WTC11 (cell line): ENCODE measurements around the gene MTHFD1L. TPM values are rescaled to one million over a fixed set of nuclear protein-coding genes. Genes with fewer than 3 reads are reported as not detected.

Source experiments
- ATAC-seq: fragments of 200-7000 bp; cut with Tn5 transposase; 2 replicates; pipeline ENCODE4 v1.10.0; 2021; ENCODE audit warnings: mild to moderate bottlenecking, moderate library complexity
- CTCF ChIA-PET: fragments of 300-600 bp; sonication (Branson Sonifier 250); formaldehyde crosslinking; loops from one replicate; lab custom pipeline; 2021; ENCODE audit warnings: antibody characterized with exemption; lab: Charles Lee
- POLR2A ChIA-PET: fragments of 350-600 bp; sonication (Branson Sonifier 250); formaldehyde crosslinking; loops from one replicate; lab custom pipeline; 2021; ENCODE audit warnings: antibody characterized with exemption; lab: Charles Lee
- DNase-seq: peaks from one replicate; pipeline ENCODE4 v3.0.0; 2021; ENCODE audit warnings: low spot score
- H3K27ac Mint-ChIP-seq: 2 replicates; pipeline ENCODE4 v1.8.0; 2021; ENCODE audit warnings: mixed read lengths
- H3K27me3 Mint-ChIP-seq: 2 replicates; pipeline ENCODE4 v1.8.0; 2021; ENCODE audit warnings: low read depth, mild to moderate bottlenecking, moderate library complexity, mixed read lengths
- H3K36me3 Mint-ChIP-seq: 2 replicates; pipeline ENCODE4 v1.8.0; 2021; ENCODE audit warnings: mixed read lengths
- H3K4me1 Mint-ChIP-seq: 2 replicates; pipeline ENCODE4 v1.8.0; 2022; ENCODE audit warnings: mixed read lengths
- H3K4me3 Mint-ChIP-seq: 2 replicates; pipeline ENCODE4 v1.8.0; 2021; ENCODE audit warnings: mild to moderate bottlenecking, moderate library complexity, mixed read lengths
- H3K9me3 Mint-ChIP-seq: 2 replicates; pipeline ENCODE4 v1.8.0; 2021; ENCODE audit warnings: mixed read lengths
- CREB1 ChIP-seq: sonication (generic); formaldehyde crosslinking; IDR thresholded peaks from 2 replicates; pipeline ENCODE4 v1.8.0; 2023; ENCODE audit warnings: mild to moderate bottlenecking, missing genetic modification reagents
- CTCF ChIP-seq: fragments of 200-600 bp; IDR thresholded peaks from 2 replicates; pipeline ENCODE4 v1.8.0; 2022; ENCODE audit warnings: antibody characterized with exemption
- E2F4 ChIP-seq: sonication (generic); formaldehyde crosslinking; IDR thresholded peaks from 2 replicates; pipeline ENCODE4 v1.8.1; 2022; ENCODE audit warnings: low read depth, mild to moderate bottlenecking, moderate library complexity, missing genetic modification reagents, borderline replicate concordance
- GTF2I ChIP-seq: fragments of 250-450 bp; sonication (Bioruptor Pico); conservative IDR thresholded peaks from 2 replicates; pipeline ENCODE4 v1.4.0; 2021; ENCODE audit warnings: mild to moderate bottlenecking
- MLX ChIP-seq: sonication (generic); formaldehyde crosslinking; IDR thresholded peaks from 2 replicates; pipeline ENCODE4 v1.8.1; 2023; ENCODE audit warnings: mild to moderate bottlenecking, missing genetic modification reagents, moderate library complexity
- MYBL2 ChIP-seq: sonication (generic); formaldehyde crosslinking; IDR thresholded peaks from 2 replicates; pipeline ENCODE4 v1.8.1; 2023; ENCODE audit warnings: mild to moderate bottlenecking, moderate library complexity, missing genetic modification reagents
- PRRX2 ChIP-seq: fragments of 250-450 bp; sonication (Bioruptor Pico); IDR thresholded peaks from 2 replicates; pipeline ENCODE4 v1.8.0; 2021; ENCODE audit warnings: mild to moderate bottlenecking
- RELA ChIP-seq: sonication (generic); formaldehyde crosslinking; IDR thresholded peaks from 2 replicates; pipeline ENCODE4 v1.8.1; 2022; ENCODE audit warnings: missing genetic modification reagents, mild to moderate bottlenecking, borderline replicate concordance
- RORB ChIP-seq: fragments of 250-450 bp; sonication (Bioruptor Pico); IDR thresholded peaks from 2 replicates; pipeline ENCODE4 v1.9.0; 2021; ENCODE audit warnings: mild to moderate bottlenecking
- SMAD4 ChIP-seq: sonication (generic); formaldehyde crosslinking; IDR thresholded peaks from 2 replicates; pipeline ENCODE4 v1.8.0; 2022; ENCODE audit warnings: mild to moderate bottlenecking, missing genetic modification reagents
- TCF7 ChIP-seq: sonication (generic); formaldehyde crosslinking; IDR thresholded peaks from 2 replicates; pipeline ENCODE4 v1.8.0; 2022; ENCODE audit warnings: mild to moderate bottlenecking, low read depth, missing genetic modification reagents, moderate library complexity
- ZNF121 ChIP-seq: sonication (generic); formaldehyde crosslinking; IDR thresholded peaks from 2 replicates; pipeline ENCODE4 v1.8.0; 2023; ENCODE audit warnings: missing genetic modification reagents
- ZNF281 ChIP-seq: sonication (generic); formaldehyde crosslinking; IDR thresholded peaks from 2 replicates; pipeline ENCODE4 v1.8.0; 2023; ENCODE audit warnings: mild to moderate bottlenecking, missing genetic modification reagents
- ZNF317 ChIP-seq: sonication (generic); formaldehyde crosslinking; IDR thresholded peaks from 2 replicates; pipeline ENCODE4 v1.8.1; 2023; ENCODE audit warnings: low read depth, mild to moderate bottlenecking, moderate library complexity, missing genetic modification reagents, borderline replicate concordance
- ZNF671 ChIP-seq: fragments of 250-450 bp; sonication (Bioruptor Pico); IDR thresholded peaks from 2 replicates; pipeline ENCODE4 v1.8.0; 2021; ENCODE audit warnings: mild to moderate bottlenecking
- total RNA-seq: library from RNA; stranded (reverse); gene quantifications from 3 replicates; pipeline ENCODE4 v1.2.3, GENCODE V29; 2021
- TF ChIP-seq, protein P1 (sequence below): sonication (generic); formaldehyde crosslinking; IDR thresholded peaks from 2 replicates; pipeline ENCODE4 v1.8.0; 2022; ENCODE audit warnings: mild to moderate bottlenecking, missing genetic modification reagents
- TF ChIP-seq, protein P2 (sequence below): sonication (generic); formaldehyde crosslinking; IDR thresholded peaks from 2 replicates; pipeline ENCODE4 v1.8.1; 2022; ENCODE audit warnings: low read depth, missing genetic modification reagents, borderline replicate concordance
- TF ChIP-seq, protein P3 (sequence below): sonication (generic); formaldehyde crosslinking; IDR thresholded peaks from 2 replicates; pipeline ENCODE4 v1.8.1; 2023; ENCODE audit warnings: mild to moderate bottlenecking, moderate library complexity, missing genetic modification reagents
- TF ChIP-seq, protein P4 (sequence below): fragments of 250-450 bp; sonication (Bioruptor Pico); IDR thresholded peaks from 2 replicates; pipeline ENCODE4 v1.9.0; 2021; ENCODE audit warnings: mild to moderate bottlenecking

Gene MTHFD1L
- total RNA-seq, 1 experiment from 2014 or later, result 104 TPM

GRCh38 chr6:150830439-150831165, 34.9 kb upstream of the MTHFD1L start:
- CTCF ChIA-PET, result interaction anchor here (1.4 kb wide), 1 partner anchor 13 kb away, joined by 8 read pairs; no protein-coding TSS in a partner anchor
- Mint-ChIP-seq H3K27ac (no peak overlapping the region), H3K27me3 (no peaks in the 10 kb centered on the region), H3K36me3 (no peaks in the 10 kb centered on the region), H3K4me3 (no peak overlapping the region), H3K9me3 (no peaks in the 10 kb centered on the region)
- DNase-seq, result no peak
- TF ChIP-seq CTCF (no peak), ZNF121 (CRISPR knock-in tag) (no peak), RELA (CRISPR knock-in tag) (no peak), MLX (CRISPR knock-in tag) (no peak), GTF2I (CRISPR knock-in tag) (no peak), ZNF671 (CRISPR knock-in tag) (no peak), RORB (CRISPR knock-in tag) (no peak)
- TF ChIP-seq, protein P1, sequence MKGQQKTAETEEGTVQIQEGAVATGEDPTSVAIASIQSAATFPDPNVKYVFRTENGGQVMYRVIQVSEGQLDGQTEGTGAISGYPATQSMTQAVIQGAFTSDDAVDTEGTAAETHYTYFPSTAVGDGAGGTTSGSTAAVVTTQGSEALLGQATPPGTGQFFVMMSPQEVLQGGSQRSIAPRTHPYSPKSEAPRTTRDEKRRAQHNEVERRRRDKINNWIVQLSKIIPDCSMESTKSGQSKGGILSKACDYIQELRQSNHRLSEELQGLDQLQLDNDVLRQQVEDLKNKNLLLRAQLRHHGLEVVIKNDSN (CRISPR knock-in tag), result no peak
- TF ChIP-seq, protein P2, sequence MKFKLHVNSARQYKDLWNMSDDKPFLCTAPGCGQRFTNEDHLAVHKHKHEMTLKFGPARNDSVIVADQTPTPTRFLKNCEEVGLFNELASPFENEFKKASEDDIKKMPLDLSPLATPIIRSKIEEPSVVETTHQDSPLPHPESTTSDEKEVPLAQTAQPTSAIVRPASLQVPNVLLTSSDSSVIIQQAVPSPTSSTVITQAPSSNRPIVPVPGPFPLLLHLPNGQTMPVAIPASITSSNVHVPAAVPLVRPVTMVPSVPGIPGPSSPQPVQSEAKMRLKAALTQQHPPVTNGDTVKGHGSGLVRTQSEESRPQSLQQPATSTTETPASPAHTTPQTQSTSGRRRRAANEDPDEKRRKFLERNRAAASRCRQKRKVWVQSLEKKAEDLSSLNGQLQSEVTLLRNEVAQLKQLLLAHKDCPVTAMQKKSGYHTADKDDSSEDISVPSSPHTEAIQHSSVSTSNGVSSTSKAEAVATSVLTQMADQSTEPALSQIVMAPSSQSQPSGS (CRISPR knock-in tag), result no peak
- TF ChIP-seq, all 79 proteins: peak for 0
- POLR2A ChIA-PET, result interaction anchor here (0.6 kb wide), 1 partner anchor 269 kb away, joined by 5 read pairs; no protein-coding TSS in a partner anchor
- ATAC-seq, result no peak; the same call in 1 of the 2 replicates
- no peaks in the 10 kb centered on the region for H3K4me1 Mint-ChIP-seq

DNA sequence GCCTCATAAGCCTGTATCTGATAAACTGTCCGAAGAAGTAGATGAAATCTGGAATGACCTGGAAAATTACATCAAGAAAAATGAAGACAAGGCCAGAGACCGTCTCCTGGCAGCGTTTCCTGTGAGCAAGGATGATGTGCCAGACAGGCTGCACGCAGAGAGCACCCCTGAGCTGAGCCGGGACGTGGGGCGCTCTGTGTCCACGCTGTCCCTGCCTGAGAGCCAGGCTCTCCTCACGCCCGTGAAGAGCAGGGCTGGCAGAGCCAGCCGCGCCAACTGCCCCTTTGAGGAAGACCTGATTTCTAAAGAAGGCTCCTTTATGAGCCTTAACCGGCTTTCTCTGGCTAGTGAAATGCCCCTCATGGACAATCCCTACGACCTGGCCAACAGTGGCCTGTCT, 33.9 kb upstream of the MTHFD1L start:
- CTCF ChIA-PET, result no interaction called here
- POLR2A ChIA-PET, result no interaction called here
- TF ChIP-seq, protein P3, sequence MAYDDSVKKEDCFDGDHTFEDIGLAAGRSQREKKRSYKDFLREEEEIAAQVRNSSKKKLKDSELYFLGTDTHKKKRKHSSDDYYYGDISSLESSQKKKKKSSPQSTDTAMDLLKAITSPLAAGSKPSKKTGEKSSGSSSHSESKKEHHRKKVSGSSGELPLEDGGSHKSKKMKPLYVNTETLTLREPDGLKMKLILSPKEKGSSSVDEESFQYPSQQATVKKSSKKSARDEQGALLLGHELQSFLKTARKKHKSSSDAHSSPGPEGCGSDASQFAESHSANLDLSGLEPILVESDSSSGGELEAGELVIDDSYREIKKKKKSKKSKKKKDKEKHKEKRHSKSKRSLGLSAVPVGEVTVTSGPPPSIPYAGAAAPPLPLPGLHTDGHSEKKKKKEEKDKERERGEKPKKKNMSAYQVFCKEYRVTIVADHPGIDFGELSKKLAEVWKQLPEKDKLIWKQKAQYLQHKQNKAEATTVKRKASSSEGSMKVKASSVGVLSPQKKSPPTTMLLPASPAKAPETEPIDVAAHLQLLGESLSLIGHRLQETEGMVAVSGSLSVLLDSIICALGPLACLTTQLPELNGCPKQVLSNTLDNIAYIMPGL (CRISPR knock-in tag), result no peak
- no peak for TF ChIP-seq RELA (CRISPR knock-in tag)
- no peak for TF ChIP-seq CREB1 (CRISPR knock-in tag)
- no peak for TF ChIP-seq ZNF317 (CRISPR knock-in tag)
- TF ChIP-seq TCF7 (CRISPR knock-in tag), result no peak
- no peak for TF ChIP-seq MYBL2
- TF ChIP-seq RORB (CRISPR knock-in tag), result no peak
- TF ChIP-seq MLX (CRISPR knock-in tag), result no peak
- TF ChIP-seq, protein P4, sequence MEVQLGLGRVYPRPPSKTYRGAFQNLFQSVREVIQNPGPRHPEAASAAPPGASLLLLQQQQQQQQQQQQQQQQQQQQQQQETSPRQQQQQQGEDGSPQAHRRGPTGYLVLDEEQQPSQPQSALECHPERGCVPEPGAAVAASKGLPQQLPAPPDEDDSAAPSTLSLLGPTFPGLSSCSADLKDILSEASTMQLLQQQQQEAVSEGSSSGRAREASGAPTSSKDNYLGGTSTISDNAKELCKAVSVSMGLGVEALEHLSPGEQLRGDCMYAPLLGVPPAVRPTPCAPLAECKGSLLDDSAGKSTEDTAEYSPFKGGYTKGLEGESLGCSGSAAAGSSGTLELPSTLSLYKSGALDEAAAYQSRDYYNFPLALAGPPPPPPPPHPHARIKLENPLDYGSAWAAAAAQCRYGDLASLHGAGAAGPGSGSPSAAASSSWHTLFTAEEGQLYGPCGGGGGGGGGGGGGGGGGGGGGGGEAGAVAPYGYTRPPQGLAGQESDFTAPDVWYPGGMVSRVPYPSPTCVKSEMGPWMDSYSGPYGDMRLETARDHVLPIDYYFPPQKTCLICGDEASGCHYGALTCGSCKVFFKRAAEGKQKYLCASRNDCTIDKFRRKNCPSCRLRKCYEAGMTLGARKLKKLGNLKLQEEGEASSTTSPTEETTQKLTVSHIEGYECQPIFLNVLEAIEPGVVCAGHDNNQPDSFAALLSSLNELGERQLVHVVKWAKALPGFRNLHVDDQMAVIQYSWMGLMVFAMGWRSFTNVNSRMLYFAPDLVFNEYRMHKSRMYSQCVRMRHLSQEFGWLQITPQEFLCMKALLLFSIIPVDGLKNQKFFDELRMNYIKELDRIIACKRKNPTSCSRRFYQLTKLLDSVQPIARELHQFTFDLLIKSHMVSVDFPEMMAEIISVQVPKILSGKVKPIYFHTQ, result no peak
- TF ChIP-seq PRRX2 (CRISPR knock-in tag), result no peak
- no peak for TF ChIP-seq SMAD4 (CRISPR knock-in tag)
- no peak for TF ChIP-seq ZNF281
- TF ChIP-seq E2F4 (CRISPR knock-in tag), result no peak

More for the DNA sequence above, 33.9 kb upstream of the MTHFD1L start:
- no peak for ATAC-seq
- Mint-ChIP-seq H3K27ac (no peak overlapping the region), H3K36me3 (no peaks in the 10 kb centered on the region), H3K4me1 (no peaks in the 10 kb centered on the region), H3K9me3 (no peaks in the 10 kb centered on the region), H3K27me3 (no peaks in the 10 kb centered on the region), H3K4me3 (no peak overlapping the region)
- DNase-seq, result no peak
